C4-2B (cell line): ENCODE data around the gene HCFC1.

Source experiments
- H3K27ac ChIP-seq: fragments of 450-650 bp; 2 replicates; pipeline ENCODE4 v1.5.1; 2017
- CTCF ChIP-seq: fragments of 450-650 bp; conservative IDR thresholded peaks from 2 replicates; pipeline ENCODE4 v1.5.1; 2017; ENCODE audit warnings: mild to moderate bottlenecking
- ZFX ChIP-seq: fragments of 450-650 bp; IDR thresholded peaks from 2 replicates; pipeline ENCODE4 v1.6.1; 2017

Gene HCFC1

GRCh38 chrX:153932220-153932915 is 39.2 kb downstream of the HCFC1 start:
- 0 out of 2 replicates have a peak overlapping the region, but pooled peaks have one; percentile 8 for H3K27ac ChIP-seq

GRCh38 chrX:153931748-153932147 is 39.9 kb downstream of the HCFC1 start:
- no peak overlapping the region for H3K27ac ChIP-seq
- TF ChIP-seq CTCF (no peak), ZFX (no peak)

More at GRCh38 chrX:153932220-153932915, 39.2 kb downstream of the HCFC1 start:
- TF ChIP-seq CTCF = no peak

- no peak overlapping the region for H3K27ac ChIP-seq
- TF ChIP-seq CTCF (no peak), ZFX (no peak)
Observed at GRCh38 chrX:153931151-153931550, 40.5 kb downstream of the HCFC1 start.

GRCh38 chrX:153930011-153930910 is 41.4 kb downstream of the HCFC1 start:
- H3K27ac ChIP-seq = peak overlapping the region; percentile 92
- TF ChIP-seq CTCF (no peak), ZFX (no peak)

- peak overlapping the region; percentile 92 for H3K27ac ChIP-seq
Observed at GRCh38 chrX:153929576-153929975, 42.0 kb downstream of the HCFC1 start.

GRCh38 chrX:153928846-153929245 is 42.8 kb downstream of the HCFC1 start:
- TF ChIP-seq ZFX (no peak), CTCF (no peak)
- H3K27ac ChIP-seq = peak overlapping the region; percentile 92

More at GRCh38 chrX:153929576-153929975, 42.0 kb downstream of the HCFC1 start:
- no peak for TF ChIP-seq CTCF
- no peak for TF ChIP-seq ZFX
